K562 (cell line): ENCODE measurements around the gene RAB3GAP1. TPM values are rescaled to one million over a fixed set of nuclear protein-coding genes. Genes with fewer than 3 reads are reported as not detected.

Experiments
- ATAC-seq: fragments of 200-7000 bp; cut with Tn5 transposase; 3 replicates; pipeline ENCODE4 v1.9.1; 2020; ENCODE audit warnings: moderate library complexity
- Bru-seq: library from RNA; stranded (reverse); fragments of 400-500 nt; gene quantifications from one replicate; lab custom pipeline; 2021; lab: Mats Ljungman, UMichigan
- BruChase-seq, 2 experiments: library from RNA; stranded (reverse); fragments of 400-500 nt; gene quantifications; one replicate each; lab custom pipeline; 2021; lab: Mats Ljungman, UMichigan
- BruUV-seq: library from RNA; stranded (reverse); fragments of 400-500 nt; replicated peaks from 2 replicates; lab custom pipeline; 2021; lab: Mats Ljungman, UMichigan
- CTCF ChIA-PET: fragments of 300-600 bp; formaldehyde crosslinking; extraction: SDS; loops from one replicate; lab custom pipeline; 2021; ENCODE audit warnings: low intra/inter-chr PET ratio; lab: Yijun Ruan, JAX
- POLR2A ChIA-PET: fragments of 300-600, 350-650 bp; sonication (Branson Sonifier 250); formaldehyde crosslinking; extraction: SDS; loops from one replicate; lab custom pipeline; 2021; ENCODE audit warnings: antibody characterized with exemption, inconsistent platforms; lab: Yijun Ruan, JAX
- DNase-seq, 4 experiments: peaks; one replicate each; pipeline versions ENCODE4 v3.0.0 to v3.0.0-alpha.2; 2011 to 2018; ENCODE audit warnings: low spot score in 3 of 4, mixed read lengths in 3 of 4; ENCODE audit errors: extremely low read depth in 1 of 4
- FAIRE-seq: peaks from 2 replicates; lab custom pipeline; 2011; peaks lifted over from hg19 to GRCh38; lab: Jason Lieb, UNC
- H2AFZ ChIP-seq: 2 replicates; pipeline ENCODE4 v1.6.0; 2011; ENCODE audit warnings: low read depth, low read length, control low read depth, inconsistent platforms
- H3K27ac ChIP-seq: fragments of 200-600 bp; 3 replicates; pipeline ENCODE4 v1.8.0; 2011; ENCODE audit warnings: low read depth, mild to moderate bottlenecking, control low read depth, inconsistent platforms, low read length, moderate library complexity, mixed read lengths; ENCODE audit errors: extremely low read depth
- H3K27me3 ChIP-seq, 2 experiments: fragments of 300-600 bp in 1 of 2; 2 replicates in 1 of 2; 3 replicates in 1 of 2; pipeline versions ENCODE4 v1.6.0 to v1.8.0; 2011; ENCODE audit warnings: inconsistent platforms in 2 of 2, low read length in 2 of 2, mild to moderate bottlenecking in 1 of 2, mixed read lengths in 1 of 2, moderate library complexity in 1 of 2; ENCODE audit not compliant: control insufficient read depth in 2 of 2, insufficient read depth in 2 of 2
- H3K36me3 ChIP-seq: fragments of 300-600 bp; 3 replicates; pipeline ENCODE4 v1.8.0; 2011; ENCODE audit warnings: mild to moderate bottlenecking, low read length, inconsistent platforms; ENCODE audit not compliant: control insufficient read depth, insufficient read depth
- H3K4me1 ChIP-seq, 2 experiments: fragments of 200-600 bp in 1 of 2; replicated peaks in 1 of 2; 2 replicates in 1 of 2; 3 replicates in 1 of 2; pipeline versions ENCODE4 v1.5.1 to v1.8.0; 2011; ENCODE audit warnings: inconsistent platforms in 2 of 2, low read length in 2 of 2, mild to moderate bottlenecking in 1 of 2, mixed read lengths in 1 of 2, moderate library complexity in 1 of 2; ENCODE audit not compliant: control insufficient read depth in 2 of 2, insufficient read depth in 2 of 2
- H3K4me2 ChIP-seq: 2 replicates; pipeline ENCODE4 v1.6.1; 2011; ENCODE audit warnings: low read length, control low read depth, inconsistent platforms, mixed read lengths; ENCODE audit not compliant: insufficient read depth
- H3K4me3 ChIP-seq: fragments of 200-600 bp; sonication (generic), shearing (Covaris generic); 2 replicates; pipeline ENCODE4 v1.5.1; 2016; ENCODE audit warnings: control low read depth, inconsistent platforms
- H3K79me2 ChIP-seq: fragments of 200-600 bp; 3 replicates; pipeline ENCODE4 v1.8.0; 2011; ENCODE audit warnings: low read length, inconsistent platforms; ENCODE audit not compliant: control insufficient read depth, insufficient read depth
- H3K9ac ChIP-seq, 2 experiments: 2 replicates each; pipeline versions ENCODE4 v1.6.0 to v1.6.1; 2011; ENCODE audit warnings: low read depth in 2 of 2, low read length in 2 of 2, control low read depth in 1 of 2, inconsistent platforms in 1 of 2, mild to moderate bottlenecking in 1 of 2, mixed read lengths in 1 of 2; ENCODE audit not compliant: insufficient read depth in 1 of 2
- H3K9me1 ChIP-seq: one replicate; pipeline ENCODE4 v1.6.0; 2011; ENCODE audit warnings: inconsistent platforms, mild to moderate bottlenecking, low read length, moderate library complexity; ENCODE audit not compliant: control insufficient read depth, insufficient read depth
- H3K9me3 ChIP-seq: replicated peaks from 2 replicates; pipeline ENCODE4 v1.5.1; 2011; ENCODE audit warnings: low read depth, low read length, inconsistent platforms; ENCODE audit not compliant: control insufficient read depth, insufficient read depth
- H4K20me1 ChIP-seq: replicated peaks from 2 replicates; pipeline ENCODE4 v1.6.1; 2011; ENCODE audit warnings: low read length, inconsistent platforms, mixed read lengths; ENCODE audit not compliant: control insufficient read depth, insufficient read depth
- CREM ChIP-seq: IDR thresholded peaks from 2 replicates; pipeline ENCODE4 v1.6.1; 2014; ENCODE audit warnings: antibody characterized with exemption, low read depth
- HIVEP1 ChIP-seq: fragments of 250-450 bp; sonication (Bioruptor Pico); IDR thresholded peaks from 2 replicates; pipeline ENCODE4 v1.4.0; 2020; ENCODE audit warnings: mild to moderate bottlenecking
- KDM4B ChIP-seq, 2 experiments: fragments of 450-650 bp in 1 of 2; sonication (generic) in 1 of 2; IDR thresholded peaks; 2 replicates each; pipeline ENCODE4 v1.6.1; 2016 to 2017; ENCODE audit warnings: borderline replicate concordance in 2 of 2, antibody characterized with exemption in 1 of 2, low read depth in 1 of 2, mild to moderate bottlenecking in 1 of 2
- SUPT5H ChIP-seq: fragments of 450-650 bp; IDR thresholded peaks from 2 replicates; pipeline ENCODE4 v1.6.1; 2016
- WGBS: fragments of 100-300 bp; shearing (Covaris generic); methylation state at CpG from one replicate; pipeline ENCODE4 v1.1.6; 2016; ENCODE audit warnings: low coverage, mixed read lengths; ENCODE audit not compliant: insufficient coverage; ENCODE audit errors: missing lambda C conversion rate; 5-methylcytosine and 5-hydroxymethylcytosine counted together
- in situ Hi-C: fragments of 300-500 bp; cut with MboI; formaldehyde crosslinking; loops from 4 replicates; pipeline ENCODE4 v1.15.0; 2018; ENCODE audit warnings: inconsistent platforms, mixed read lengths
- intact Hi-C: fragments of 100-400 bp; cut with micrococcal nuclease; formaldehyde crosslinking; loops from 2 replicates; pipeline ENCODE4 v1.14.2; 2022
- long read RNA-seq, 3 experiments: library from polyadenylated mRNA in 2 of 3; library from RNA in 1 of 3; unstranded in 2 of 3; stranded (forward) in 1 of 3; transcript quantifications; one replicate each; pipeline ENCODE4 v2.0.0, GENCODE V29; 2019 to 2022
- polyA minus RNA-seq, 3 experiments: library from RNA; depleted of rRNA, polyadenylated mRNA; stranded (reverse); fragments of >200 nt; gene quantifications; 2 replicates each; pipeline ENCODE4 v1.2.3, GENCODE V29; 2011
- polyA plus RNA-seq, 8 experiments: library from polyadenylated mRNA; depleted of rRNA in 4 of 8; stranded (reverse) in 5 of 8; unstranded in 3 of 8; fragments of >200 nt; fragmentation: Nextera tagmentation in 2 of 8; fragmentation: Illumina TruSeq in 1 of 8; extraction: Ambion mirVana in 2 of 8; extraction: Trizol in 1 of 8; gene quantifications; 2 replicates each; pipeline versions ENCODE4 v1.2.1 to v1.2.3, GENCODE V29; 2011 to 2014; ENCODE audit warnings: inconsistent platforms in 1 of 8, missing spikeins in 1 of 8
- total RNA-seq, 7 experiments: library from RNA; depleted of rRNA in 6 of 7; stranded (reverse); fragments of >200 nt in 6 of 7; fragmentation: Illumina TruSeq in 2 of 7; extraction: Trizol in 2 of 7; gene quantifications; 2 replicates each; pipeline versions ENCODE4 v1.2.1 to v1.2.3, GENCODE V29; 2011 to 2021; ENCODE audit warnings: low replicate concordance in 1 of 7
- TF ChIP-seq, protein P1 (sequence below): sonication (generic); formaldehyde crosslinking; IDR thresholded peaks from 2 replicates; pipeline ENCODE4 v1.8.0; 2023; ENCODE audit warnings: mild to moderate bottlenecking, missing genetic modification reagents
- TF ChIP-seq, protein P2 (sequence below), 2 experiments: fragments of 450-650 bp; IDR thresholded peaks; 2 replicates each; pipeline ENCODE4 v1.6.1; 2018; ENCODE audit warnings: mild to moderate bottlenecking in 2 of 2, low read depth in 1 of 2; ENCODE audit not compliant: partially characterized antibody in 2 of 2

The RAB3GAP1 gene
- 46.1 and 127 TPM in 2 replicates for total RNA-seq (2011; cell fraction: chromatin; rRNA removed; ENCODE audit: low replicate concordance)
- total RNA-seq (2011; cell fraction: nucleolus; rRNA removed): 17.7 and 24.5 TPM in 2 replicates
- total RNA-seq (2011; cell fraction: nucleoplasm; rRNA removed): 49.3 and 67.2 TPM in 2 replicates
- total RNA-seq (2014; rRNA removed) (23.6 and 28.1 TPM in 2 replicates), total RNA-seq (2014; rRNA removed; fragmentation: Illumina TruSeq; extraction: Trizol) (48.6 and 56.6 TPM in 2 replicates), total RNA-seq (2015; rRNA removed; fragmentation: Illumina TruSeq; extraction: Trizol) (38.0 and 40.7 TPM in 2 replicates), total RNA-seq (2021) (33.0 and 35.0 TPM in 2 replicates), polyA plus RNA-seq (2011; rRNA removed) (19.1 and 25.0 TPM in 2 replicates), polyA plus RNA-seq (2014; fragmentation: Illumina TruSeq; extraction: Trizol) (32.9 and 38.0 TPM in 2 replicates), polyA plus RNA-seq (2014; fragmentation: Nextera tagmentation; extraction: Ambion mirVana) (10 to 100 TPM; 15.5 to 35.6 TPM), polyA plus RNA-seq (2014; rRNA removed) (24.4 and 27.3 TPM in 2 replicates), polyA minus RNA-seq (2011; rRNA and poly(A)+ RNA removed) (66.9 and 67.5 TPM in 2 replicates), Bru-seq, nascent RNA (percentile 85 among the genes with signal in this experiment), BruChase-seq, experiment 1, labeled RNA remaining after a 2-hour chase (percentile 92 among the genes with signal in this experiment), BruChase-seq, experiment 2, labeled RNA remaining after a 6-hour chase (percentile 91 among the genes with signal in this experiment)
- polyA plus RNA-seq (2011; cell fraction: cytosol; rRNA removed): 7.2 and 17.3 TPM in 2 replicates
- 14.1 and 18.3 TPM in 2 replicates for polyA plus RNA-seq (2011; cell fraction: nucleus; rRNA removed)
- 28.3 and 38.9 TPM in 2 replicates for polyA plus RNA-seq (2012)
- 23.8 and 28.3 TPM in 2 replicates for polyA minus RNA-seq (2011; cell fraction: cytosol; rRNA and poly(A)+ RNA removed)
- 18.6 and 30.9 TPM in 2 replicates for polyA minus RNA-seq (2011; cell fraction: nucleus; rRNA and poly(A)+ RNA removed)
- long read RNA-seq, experiment 1, full-length matches to known transcripts: 8 of 58 reads
- long read RNA-seq, experiment 1, partial matches to known transcripts: 23 of 58 reads
- long read RNA-seq, experiment 1, other reads (novel, unspliced or antisense): 27 of 58 reads
- long read RNA-seq, experiment 2, full-length matches to known transcripts: 4 of 46 reads
- long read RNA-seq, experiment 2, partial matches to known transcripts: 25 of 46 reads
- long read RNA-seq, experiment 2, other reads (novel, unspliced or antisense): 17 of 46 reads
- long read RNA-seq, experiment 3, full-length matches to known transcripts: 5 of 26 reads
- long read RNA-seq, experiment 3, partial matches to known transcripts: 17 of 26 reads
- long read RNA-seq, experiment 3, other reads (novel, unspliced or antisense): 4 of 26 reads

DNA sequence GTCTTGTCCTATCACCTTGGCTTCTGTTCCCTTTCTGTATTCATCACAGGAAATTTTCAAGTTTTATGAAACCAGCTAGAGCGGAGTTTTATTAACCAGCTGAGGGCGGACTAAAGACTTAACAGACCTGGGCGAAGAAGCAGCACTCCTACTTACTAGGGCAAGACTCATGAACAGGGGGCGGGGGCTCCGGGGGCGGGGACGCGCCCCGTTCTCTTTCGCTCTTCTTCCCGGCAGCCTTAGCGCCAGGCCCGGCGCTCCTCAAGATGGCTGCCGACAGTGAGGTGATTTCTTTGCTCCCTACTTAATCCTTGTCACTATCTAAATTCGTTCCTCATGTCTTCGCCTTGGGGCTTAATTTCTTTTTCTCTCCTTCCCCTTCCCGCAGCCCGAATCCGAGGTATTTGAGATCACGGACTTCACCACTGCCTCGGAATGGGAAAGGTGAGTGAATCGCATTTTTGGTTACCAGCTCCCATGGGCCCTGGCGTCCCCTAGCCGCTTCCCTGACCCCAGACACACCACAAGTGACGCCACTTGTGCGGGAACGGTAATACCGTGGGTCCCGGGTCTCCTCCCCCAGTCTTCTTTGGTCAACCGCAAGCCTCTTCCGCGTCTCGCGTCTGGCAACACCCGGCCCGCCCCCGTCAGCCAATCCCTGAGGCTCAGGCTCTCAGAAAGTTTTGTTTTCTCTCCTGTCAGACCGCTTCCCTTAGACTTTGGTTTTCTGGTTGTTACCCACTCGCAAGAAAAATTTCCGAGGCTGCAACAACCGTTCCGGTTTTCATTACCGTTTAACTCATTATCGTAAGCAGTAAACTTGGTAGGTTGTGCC, at the start of gene RAB3GAP1:
TSS of gene RAB3GAP1 (plus strand) at position 251 of the 835 bp plus-strand sequence. CDS start at position 267, 16 bp downstream.
- BruUV-seq: TSS peak; percentile 56
- FAIRE-seq: peak; percentile 75
- POLR2A ChIA-PET: interaction anchor here (0.6 to 1.5 kb wide), 5 partner anchors 12 to 692 kb away, joined by 3 read pairs; no protein-coding TSS in a partner anchor
- TF ChIP-seq SUPT5H (peak; percentile 97), HIVEP1 (0 out of 2 replicates have a peak, but pooled peaks have one; percentile 23), CREM (peak; percentile 76), KDM4B (IDR thresholded peaks at IDR 0.05; ENCODE audit: borderline replicate concordance in 2 of 2, low read depth in 1 of 2) (no peak)
- TF ChIP-seq, protein P1, sequence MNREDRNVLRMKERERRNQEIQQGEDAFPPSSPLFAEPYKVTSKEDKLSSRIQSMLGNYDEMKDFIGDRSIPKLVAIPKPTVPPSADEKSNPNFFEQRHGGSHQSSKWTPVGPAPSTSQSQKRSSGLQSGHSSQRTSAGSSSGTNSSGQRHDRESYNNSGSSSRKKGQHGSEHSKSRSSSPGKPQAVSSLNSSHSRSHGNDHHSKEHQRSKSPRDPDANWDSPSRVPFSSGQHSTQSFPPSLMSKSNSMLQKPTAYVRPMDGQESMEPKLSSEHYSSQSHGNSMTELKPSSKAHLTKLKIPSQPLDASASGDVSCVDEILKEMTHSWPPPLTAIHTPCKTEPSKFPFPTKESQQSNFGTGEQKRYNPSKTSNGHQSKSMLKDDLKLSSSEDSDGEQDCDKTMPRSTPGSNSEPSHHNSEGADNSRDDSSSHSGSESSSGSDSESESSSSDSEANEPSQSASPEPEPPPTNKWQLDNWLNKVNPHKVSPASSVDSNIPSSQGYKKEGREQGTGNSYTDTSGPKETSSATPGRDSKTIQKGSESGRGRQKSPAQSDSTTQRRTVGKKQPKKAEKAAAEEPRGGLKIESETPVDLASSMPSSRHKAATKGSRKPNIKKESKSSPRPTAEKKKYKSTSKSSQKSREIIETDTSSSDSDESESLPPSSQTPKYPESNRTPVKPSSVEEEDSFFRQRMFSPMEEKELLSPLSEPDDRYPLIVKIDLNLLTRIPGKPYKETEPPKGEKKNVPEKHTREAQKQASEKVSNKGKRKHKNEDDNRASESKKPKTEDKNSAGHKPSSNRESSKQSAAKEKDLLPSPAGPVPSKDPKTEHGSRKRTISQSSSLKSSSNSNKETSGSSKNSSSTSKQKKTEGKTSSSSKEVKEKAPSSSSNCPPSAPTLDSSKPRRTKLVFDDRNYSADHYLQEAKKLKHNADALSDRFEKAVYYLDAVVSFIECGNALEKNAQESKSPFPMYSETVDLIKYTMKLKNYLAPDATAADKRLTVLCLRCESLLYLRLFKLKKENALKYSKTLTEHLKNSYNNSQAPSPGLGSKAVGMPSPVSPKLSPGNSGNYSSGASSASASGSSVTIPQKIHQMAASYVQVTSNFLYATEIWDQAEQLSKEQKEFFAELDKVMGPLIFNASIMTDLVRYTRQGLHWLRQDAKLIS (CRISPR knock-in tag): peak; percentile 70
- TF ChIP-seq, protein P2, sequence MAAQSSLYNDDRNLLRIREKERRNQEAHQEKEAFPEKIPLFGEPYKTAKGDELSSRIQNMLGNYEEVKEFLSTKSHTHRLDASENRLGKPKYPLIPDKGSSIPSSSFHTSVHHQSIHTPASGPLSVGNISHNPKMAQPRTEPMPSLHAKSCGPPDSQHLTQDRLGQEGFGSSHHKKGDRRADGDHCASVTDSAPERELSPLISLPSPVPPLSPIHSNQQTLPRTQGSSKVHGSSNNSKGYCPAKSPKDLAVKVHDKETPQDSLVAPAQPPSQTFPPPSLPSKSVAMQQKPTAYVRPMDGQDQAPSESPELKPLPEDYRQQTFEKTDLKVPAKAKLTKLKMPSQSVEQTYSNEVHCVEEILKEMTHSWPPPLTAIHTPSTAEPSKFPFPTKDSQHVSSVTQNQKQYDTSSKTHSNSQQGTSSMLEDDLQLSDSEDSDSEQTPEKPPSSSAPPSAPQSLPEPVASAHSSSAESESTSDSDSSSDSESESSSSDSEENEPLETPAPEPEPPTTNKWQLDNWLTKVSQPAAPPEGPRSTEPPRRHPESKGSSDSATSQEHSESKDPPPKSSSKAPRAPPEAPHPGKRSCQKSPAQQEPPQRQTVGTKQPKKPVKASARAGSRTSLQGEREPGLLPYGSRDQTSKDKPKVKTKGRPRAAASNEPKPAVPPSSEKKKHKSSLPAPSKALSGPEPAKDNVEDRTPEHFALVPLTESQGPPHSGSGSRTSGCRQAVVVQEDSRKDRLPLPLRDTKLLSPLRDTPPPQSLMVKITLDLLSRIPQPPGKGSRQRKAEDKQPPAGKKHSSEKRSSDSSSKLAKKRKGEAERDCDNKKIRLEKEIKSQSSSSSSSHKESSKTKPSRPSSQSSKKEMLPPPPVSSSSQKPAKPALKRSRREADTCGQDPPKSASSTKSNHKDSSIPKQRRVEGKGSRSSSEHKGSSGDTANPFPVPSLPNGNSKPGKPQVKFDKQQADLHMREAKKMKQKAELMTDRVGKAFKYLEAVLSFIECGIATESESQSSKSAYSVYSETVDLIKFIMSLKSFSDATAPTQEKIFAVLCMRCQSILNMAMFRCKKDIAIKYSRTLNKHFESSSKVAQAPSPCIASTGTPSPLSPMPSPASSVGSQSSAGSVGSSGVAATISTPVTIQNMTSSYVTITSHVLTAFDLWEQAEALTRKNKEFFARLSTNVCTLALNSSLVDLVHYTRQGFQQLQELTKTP (IDR thresholded peaks at IDR 0.05; ENCODE audit: low read depth in 1 of 2, partially characterized antibody in 2 of 2): peak; percentile 84 to 85

More for the DNA sequence above, at the start of gene RAB3GAP1:
- 1% methylated on average over 34 of the region's 45 CpGs for WGBS
- H3K4me3 ChIP-seq: peak within 1 kb of the TSS; percentile 56
- intact Hi-C loops: loop anchor here (5.0 kb wide), 2 partner anchors 90 to 480 kb away; partner anchors contain the start of genes R3HDM1 and ZRANB3
- peak within 1 kb of the TSS; percentile 91 for H2AFZ ChIP-seq
- H3K27me3 ChIP-seq: no peaks in the 10 kb centered on the region
- peak within 1 kb of the TSS; percentile 80 for H3K4me2 ChIP-seq
- H3K79me2 ChIP-seq: peaks cover 45% of the 10 kb centered on the region
- peak within 1 kb of the TSS; percentile 89 to 96 for H3K9ac ChIP-seq
- in situ Hi-C loops: no loop called here
- DNase-seq (peak; percentile 89 to 92 (median 90)), ATAC-seq (peak; percentile 90)
- H4K20me1 ChIP-seq: no peaks in the 10 kb centered on the region; the same call in 1 of the 2 replicates
- H3K9me3 ChIP-seq: no peaks in the 10 kb centered on the region
- no peaks in the 10 kb centered on the region for H3K9me1 ChIP-seq
- CTCF ChIA-PET: no interaction called here
- peaks cover 21% of the 10 kb centered on the region; the same call in 2 of the 3 replicates for H3K36me3 ChIP-seq
- peak within 1 kb of the TSS; percentile 85 for H3K27ac ChIP-seq
- H3K4me1 ChIP-seq: peaks cover 12 to 19% of the 10 kb centered on the region in 2 experiments; a peak in 4 of 5 replicates
